OCI-M1 (cell line): ENCODE results near the gene GNGT2.

Experiments used
- DNase-seq: peaks from one replicate; lab custom pipeline; 2025; lab: John Stamatoyannopoulos, UW

Gene GNGT2

GRCh38 chr17:49229076-49229804 is 18.9 kb upstream of the GNGT2 start:
- DNase-seq: no peak

GRCh38 chr17:49227436-49228261 is 17.3 kb upstream of the GNGT2 start:
- peak; percentile 78 for DNase-seq

- DNase-seq: no peak
These were observed 16.5 kb upstream of the GNGT2 start for GRCh38 chr17:49226771-49227435.

GRCh38 chr17:49225554-49226236 is 15.3 kb upstream of the GNGT2 start:
- no peak for DNase-seq

- no peak for DNase-seq
These were observed 14.6 kb upstream of the GNGT2 start for GRCh38 chr17:49224997-49225337.

GRCh38 chr17:49224198-49224996 is 14.0 kb upstream of the GNGT2 start:
- no peak for DNase-seq

GRCh38 chr17:49223517-49224197 is 13.3 kb upstream of the GNGT2 start:
- peak; percentile 39 for DNase-seq

- no peak for DNase-seq
These were observed 12.8 kb upstream of the GNGT2 start for GRCh38 chr17:49223168-49223516.

- DNase-seq: no peak
These were observed 9.6 kb upstream of the GNGT2 start for GRCh38 chr17:49219987-49220386.

GRCh38 chr17:49218941-49219913 is 8.9 kb upstream of the GNGT2 start:
- no peak for DNase-seq

GRCh38 chr17:49217651-49218413 is 7.5 kb upstream of the GNGT2 start:
- peak; percentile 15 for DNase-seq

- DNase-seq: no peak
These were observed 6.7 kb upstream of the GNGT2 start for GRCh38 chr17:49216953-49217650.

- no peak for DNase-seq
These were observed 6.1 kb upstream of the GNGT2 start for GRCh38 chr17:49216482-49216881.

GRCh38 chr17:49214676-49215360 is 4.4 kb upstream of the GNGT2 start:
- no peak for DNase-seq

GRCh38 chr17:49213847-49214246 is 3.5 kb upstream of the GNGT2 start:
- no peak for DNase-seq

- no peak for DNase-seq
These were observed 3.0 kb upstream of the GNGT2 start for GRCh38 chr17:49213399-49213798.

GRCh38 chr17:49209061-49209571 is 1.3 kb downstream of the GNGT2 start:
- no peak for DNase-seq

- DNase-seq: no peak
These were observed 5.9 kb downstream of the GNGT2 start for GRCh38 chr17:49204516-49204915.
